ENCODE data around the gene PIEZO1.

The PIEZO1 gene

DNA sequence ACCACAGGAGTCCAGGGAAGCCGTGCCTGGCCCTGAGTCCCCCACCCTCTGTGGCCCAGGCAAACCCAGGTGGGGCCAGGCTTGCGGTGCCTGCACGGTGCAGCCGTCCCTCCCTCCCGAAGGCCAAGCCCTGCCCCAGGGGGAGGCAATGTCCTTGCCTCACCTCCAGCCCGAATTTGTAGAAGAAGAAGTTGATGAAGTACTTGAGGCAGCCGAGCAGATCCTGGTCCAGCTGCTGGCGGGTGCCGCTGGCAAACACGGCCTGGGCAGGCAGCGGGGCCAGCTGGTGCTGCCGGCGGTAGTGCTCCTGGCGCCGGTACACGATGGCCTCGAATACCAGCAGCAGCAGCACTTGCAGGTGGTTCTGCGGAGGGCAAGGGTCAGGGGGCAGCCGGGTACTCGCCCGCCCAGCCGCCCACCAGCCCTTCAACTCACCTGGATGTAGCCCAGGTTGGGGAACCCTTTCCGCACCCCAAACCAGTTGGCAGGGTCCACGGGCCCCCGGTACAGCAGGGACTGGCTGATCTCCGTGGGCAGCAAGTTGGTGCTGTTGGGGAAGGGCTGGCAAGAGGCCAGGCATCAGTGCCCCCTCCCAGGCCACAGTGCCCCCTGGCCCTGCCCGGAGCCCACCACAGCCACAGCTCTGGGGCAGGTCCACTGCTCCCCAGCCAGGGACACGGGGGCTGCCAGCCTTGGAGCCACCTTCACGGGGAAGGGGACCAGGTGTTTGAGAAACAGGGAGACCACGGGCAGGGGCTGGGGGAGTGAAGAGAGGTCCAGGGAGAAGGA lies 52.7 kb downstream of the PIEZO1 start:
- DNase-seq: peak; percentile 23

DNA sequence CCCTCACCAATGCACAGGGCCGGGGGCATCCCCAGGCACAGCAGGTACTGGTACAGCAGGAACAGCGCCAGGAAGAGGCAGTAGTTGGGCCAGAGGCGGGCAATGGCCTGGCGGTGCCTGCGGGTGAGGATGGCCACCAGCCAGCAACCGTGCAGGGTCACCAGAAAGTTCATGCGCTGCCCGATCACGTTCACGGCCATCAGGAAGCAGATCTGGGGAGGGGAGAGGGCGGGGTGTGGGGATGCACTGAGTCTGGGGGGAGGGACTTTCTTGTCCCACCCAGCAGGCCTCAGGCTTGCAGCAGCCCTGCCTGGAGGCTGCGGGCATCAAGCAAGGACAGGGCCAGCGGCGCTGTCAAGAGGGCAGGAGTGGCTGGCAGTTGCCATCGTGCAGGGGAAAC lies 53.3 kb downstream of the PIEZO1 start:
- DNase-seq: no peak

DNA sequence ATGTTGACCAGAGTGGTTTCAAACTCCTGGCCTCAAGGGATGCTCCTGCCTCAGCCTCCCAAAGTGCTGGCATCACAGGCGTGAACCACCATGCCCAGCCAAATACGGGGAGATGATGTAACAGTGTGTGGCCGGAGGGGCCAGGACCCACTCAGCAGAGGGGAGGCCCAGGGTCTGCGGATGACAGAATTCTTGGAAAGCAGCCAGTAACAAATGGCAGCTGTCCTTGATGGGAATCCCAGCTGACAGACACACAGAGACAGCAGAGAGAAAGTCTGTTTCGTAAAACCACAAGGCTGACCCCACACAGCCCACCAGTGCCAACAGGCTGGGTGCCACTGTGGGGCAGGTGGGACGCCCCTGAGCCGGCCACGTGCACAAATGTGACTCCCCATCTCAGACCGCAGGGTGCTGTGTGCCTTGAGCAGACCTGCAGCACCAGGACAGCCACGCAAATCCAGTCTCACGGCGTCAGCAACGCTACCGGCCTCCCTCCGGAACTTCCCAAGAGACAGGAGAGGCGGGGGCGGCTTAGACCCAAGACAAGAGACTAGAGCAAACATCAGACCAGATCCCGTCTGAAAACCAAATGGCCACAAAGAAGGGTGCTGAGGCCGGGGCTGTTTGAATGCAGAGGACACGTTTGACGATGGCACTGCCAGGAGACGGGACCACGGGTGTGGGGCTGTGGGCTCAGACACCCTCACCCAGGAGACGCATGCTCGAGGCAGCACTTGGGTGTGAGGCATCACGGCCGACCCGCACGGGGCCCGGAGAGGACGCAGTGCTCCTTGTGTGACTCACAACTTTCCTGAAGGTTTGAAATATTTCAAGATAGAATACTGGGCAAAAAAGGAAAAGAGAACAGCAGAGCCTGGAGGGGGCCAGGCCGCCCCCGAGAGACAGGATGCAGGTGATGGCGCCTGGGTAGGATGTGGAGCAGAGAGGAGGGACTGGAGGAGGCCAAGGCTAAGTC lies 54.1 kb downstream of the PIEZO1 start:
- no peak for DNase-seq

DNA sequence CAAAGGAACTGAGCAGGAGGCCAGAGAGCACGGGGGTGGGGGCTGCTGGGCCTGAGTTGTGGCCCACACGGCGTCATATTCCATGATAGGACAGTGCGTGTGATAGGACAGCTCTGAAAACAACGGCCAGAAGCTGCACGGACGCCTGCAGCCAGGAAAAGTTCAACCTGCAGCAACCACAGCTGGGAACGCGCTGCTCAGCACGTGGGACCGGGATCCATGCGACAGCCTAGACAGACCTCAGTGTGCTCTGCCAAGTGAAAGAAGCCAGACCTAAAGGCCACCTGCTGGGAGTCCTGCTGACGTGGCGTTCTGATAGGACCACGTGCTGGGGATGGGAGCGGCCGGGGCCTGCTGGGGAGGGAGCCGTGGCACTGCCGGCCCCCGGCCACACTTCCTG lies 57.1 kb downstream of the PIEZO1 start:
- no peak for DNase-seq

DNA sequence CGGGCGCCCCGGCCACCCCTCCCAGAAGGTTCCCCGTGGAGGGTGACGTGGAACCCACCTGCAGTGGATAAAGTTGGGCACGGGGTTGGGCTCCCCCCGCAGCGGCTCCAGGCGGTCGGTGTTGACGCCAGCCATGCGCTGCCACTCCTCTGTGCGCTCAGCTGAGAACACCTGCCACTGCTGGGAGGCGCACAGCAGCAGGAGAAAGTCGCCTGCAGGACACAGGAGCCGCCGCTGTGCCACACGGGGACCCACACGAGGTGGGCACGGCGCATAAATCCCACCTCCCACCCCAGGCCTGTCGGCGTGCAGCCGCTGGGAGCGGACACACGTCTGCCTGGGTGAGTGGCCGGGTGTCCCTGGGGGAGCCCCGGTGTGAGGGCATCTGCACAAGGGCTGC lies 58.0 kb downstream of the PIEZO1 start:
- no peak for DNase-seq

DNA sequence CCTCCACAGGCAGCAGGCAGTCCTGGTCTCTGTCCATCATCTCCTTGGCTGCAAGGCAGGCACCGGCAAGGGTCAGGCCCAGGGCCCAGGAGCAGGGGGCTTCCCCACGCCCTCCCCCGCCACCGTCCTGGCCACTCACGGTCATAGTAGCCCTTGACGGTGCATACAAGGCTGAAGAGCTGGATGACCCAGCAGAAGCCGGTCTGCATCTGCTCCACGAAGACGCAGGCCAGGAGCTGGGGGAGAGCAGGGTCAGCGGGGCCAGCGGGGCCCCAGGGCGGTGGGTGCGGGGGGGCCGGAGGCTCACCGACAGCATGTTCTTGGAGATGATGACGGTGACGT lies 58.6 kb downstream of the PIEZO1 start:
- DNase-seq: no peak

DNA sequence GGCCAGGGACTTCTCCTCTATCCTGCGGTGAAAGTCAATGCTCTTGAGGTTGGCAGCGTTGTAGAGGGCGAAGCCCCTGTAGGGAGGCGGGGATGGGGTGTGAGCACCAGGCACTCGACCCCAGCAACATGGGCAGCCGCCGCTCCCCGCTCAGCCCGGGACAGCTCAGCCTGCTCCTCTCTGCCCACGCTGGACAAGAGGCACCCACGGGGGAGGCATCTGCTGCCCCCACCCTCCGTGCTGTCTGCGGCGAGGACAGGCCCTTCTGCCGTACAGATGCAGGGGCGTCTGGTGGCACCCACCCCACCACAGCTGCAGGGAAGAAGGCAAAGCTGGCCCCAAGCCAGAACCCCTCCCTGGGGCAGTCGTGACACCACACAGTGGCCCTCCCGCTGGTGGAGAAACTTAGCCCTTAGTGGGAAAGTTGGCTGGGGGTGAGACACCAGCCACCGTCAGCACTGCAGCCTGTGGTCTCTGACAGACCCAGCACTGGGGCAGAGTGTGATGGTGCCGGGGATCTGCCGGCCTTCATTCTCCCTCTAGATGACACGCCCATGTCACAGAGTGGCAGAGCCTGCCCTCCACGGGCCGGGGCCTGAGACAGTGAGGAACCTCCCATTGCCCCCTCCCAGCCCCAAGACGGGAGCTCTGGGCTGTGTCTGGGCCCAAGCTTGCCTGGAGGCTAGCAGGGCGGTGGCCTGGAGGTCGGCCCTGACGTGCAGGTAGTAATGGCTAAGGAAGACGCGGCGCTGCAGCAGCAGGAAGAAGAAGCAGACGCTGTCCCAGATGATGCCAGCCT lies 59.2 kb downstream of the PIEZO1 start:
- no peak for DNase-seq

DNA sequence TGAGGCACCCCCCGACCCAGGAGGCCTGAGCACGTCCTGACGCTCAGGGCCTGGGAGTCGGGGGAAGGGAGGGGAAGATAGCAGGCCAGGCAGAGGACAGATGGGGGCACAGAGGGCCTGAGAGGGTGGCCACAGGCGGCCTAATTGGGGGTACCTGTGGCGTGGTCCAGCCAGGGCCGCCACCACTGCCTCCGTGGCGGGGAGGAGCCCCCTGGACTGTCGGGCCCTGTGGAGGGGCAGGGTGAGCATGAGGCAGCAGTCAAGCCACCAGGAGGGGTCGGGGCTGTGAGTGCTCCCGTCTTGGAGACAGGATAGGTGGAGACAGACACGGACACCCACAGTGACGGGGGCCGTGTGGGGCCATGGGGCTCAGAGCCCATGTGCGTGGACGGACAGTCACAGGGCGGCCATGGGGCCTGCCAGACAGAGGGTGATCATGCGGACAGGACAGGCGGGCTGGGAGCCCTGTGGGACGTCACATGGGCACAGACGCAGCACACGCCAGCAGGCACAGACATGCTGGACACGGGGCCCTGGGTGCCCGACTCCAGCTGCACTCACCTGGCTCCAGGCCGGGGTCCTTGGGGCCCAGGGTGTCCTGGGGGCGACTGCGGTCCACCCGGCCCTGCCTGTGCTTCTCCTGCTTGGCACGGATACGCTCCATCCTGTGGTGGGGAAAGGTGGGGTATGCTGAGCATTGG lies 60.0 kb downstream of the PIEZO1 start:
- no peak for DNase-seq

DNA sequence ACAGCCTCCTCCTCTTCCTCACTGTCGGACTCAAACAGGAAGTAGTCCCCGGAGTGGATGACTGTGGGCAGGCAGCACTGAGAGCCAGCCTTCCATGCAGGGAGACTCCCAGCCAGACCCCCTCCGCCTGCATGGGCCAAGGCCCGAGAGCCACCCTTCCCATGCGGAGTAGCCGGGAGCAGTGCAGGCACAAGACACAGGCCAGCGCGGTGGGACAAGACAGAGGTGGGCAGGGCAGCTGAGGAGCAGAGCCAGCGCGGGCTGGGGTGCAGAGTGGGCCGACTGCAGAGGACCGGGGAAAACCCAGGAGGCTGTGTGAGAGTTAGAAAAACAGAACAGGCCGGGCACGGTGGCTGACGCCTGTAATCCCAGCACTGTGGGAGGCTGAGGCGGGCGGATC lies 61.1 kb downstream of the PIEZO1 start:
- DNase-seq: no peak

DNA sequence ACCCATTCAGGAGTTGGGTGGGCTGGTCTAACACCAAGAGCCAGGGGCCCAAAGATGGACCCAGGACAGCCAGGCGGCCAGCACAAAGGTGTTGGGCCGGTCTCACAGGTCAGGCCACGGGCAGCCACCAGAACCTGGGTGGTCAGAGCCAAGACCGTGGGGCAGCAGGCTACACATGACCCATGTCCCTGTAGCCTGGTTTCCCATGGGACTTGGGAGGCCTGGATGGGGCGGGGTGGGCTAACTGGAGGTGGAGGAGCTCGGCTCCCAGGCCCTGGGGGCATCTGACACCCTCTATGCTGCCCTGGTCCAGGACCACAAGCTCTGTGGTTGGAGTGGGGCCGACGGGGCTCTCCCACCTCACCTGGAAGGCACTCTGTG lies 61.5 kb downstream of the PIEZO1 start:
- no peak for DNase-seq

DNA sequence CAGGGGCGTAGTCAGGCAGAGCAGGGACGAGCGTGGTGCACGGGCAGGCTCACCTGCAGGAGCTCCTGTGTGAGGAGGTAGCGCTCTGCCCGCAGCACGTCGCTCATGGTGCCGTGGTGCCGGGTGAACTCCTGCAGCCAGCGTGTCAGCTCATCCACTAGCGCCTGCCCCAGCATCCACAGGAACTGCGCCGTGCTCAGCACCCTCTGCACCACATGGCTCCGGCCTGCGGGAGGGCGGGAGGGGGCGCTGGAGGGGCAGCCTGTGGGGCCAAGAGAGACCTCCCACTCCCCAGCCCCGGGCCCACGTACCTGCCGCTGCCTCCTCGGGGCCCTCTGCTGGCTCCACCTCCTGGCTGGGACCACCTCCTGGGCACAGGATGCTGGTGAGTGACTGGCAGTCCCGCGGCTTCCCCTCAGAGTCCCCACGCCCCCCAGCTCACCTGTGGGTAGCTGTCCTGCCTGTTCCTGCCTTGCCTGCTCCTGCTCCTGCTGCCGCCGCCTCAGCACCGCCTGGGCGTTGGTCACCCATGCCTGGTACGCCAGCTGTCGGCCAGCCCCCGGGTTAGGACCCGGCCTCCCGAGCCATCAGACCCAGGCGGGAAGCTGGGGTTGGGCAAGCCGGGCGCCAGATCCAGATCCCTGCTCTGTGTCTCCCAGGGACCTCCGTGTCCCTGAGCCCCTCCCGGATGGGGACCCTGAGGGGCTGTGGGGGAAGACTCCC lies 62.1 kb downstream of the PIEZO1 start:
- DNase-seq: no peak

DNA sequence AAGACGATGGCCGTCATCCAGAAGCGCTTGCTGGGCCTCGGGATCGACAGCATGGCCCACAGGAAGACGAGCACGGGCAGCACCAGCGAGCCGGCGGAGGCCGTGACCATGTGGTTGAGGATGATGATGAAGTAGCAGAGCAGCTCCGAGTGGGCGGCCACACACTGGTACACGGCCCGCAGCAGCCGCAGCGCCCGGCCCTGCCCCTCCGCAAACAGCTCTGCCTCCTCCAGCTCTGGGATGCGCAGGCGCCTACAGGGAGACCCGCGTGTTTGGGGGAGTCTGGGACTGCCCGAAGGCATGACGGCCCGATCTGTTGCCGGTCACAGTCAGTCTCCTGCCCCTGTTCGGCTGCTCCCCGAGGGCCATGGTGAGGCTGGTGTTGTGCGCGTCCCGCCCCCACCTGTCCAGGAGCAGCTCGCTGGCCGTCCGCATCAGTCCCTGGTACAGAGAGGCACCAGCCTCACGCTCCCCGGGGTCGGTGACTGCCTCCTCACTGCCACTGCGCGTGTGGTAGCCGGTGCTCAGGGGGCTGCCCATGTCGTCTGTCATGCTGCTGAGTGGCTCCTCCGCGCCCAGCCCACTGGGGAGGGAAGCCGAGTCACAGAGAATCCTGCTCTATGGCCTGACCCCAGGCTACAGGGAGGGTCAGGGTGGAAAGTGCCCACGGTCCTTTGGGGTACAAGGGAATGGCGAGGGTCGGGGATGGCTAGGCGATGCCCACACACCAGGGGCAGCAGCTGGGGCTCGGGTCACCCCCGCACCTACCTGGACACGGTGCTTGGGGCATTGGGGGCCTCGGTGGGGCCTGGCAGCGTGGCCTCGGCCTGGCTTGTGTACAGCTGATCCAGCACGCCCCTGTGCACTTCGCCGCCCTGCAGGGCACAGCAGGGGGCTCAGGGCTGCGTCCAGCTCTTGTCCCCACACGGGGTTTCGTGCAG lies 62.9 kb downstream of the PIEZO1 start:
- DNase-seq: no peak

DNA sequence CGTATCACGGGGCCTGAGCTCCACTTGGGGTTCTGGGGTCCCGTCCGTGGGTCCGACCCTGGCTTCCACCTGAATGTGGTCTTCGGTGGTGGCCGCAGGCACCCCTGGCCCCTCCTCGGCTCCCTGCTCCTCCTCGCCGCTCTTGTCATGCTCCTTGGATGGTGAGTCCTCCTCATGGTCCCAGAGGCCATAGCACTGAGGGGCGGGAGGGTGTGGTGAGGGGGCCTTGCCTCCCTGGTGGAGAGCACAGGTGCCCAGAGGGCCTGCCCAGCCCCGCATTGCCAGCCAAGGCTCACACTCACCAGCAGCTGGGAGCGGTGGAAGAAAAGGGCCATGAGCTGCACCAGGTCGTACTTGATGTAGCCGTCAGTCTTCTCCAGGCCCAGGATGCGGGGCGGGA lies 63.8 kb downstream of the PIEZO1 start:
- DNase-seq: no peak

DNA sequence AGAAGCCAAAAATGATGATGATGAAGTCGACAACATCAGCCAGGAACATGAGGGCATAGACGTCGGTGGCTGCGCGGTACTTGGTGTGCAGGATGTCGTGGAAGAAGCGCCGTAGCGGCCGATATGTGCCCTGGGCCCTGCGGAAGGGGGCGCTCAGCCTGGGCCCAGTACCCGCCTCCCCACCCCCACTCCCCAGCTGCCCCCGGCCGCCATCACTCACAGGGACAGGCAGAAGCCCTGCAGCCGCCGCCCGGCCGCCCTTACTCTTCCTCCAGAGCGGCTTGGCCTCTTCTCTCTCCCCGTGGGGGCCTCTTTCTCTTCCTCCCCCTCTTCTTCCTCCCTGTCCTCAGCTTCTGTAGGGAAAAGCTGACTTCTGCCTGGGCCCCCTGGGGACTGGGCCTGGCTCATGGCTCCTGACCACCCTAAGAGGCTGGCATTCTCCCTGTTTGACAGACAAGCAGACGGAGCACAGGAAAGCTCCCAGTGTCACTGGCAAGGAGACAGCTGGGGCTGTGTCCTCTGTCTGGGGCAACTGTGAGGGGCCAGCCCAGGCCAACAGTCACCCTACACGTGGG lies 64.5 kb downstream of the PIEZO1 start:
- DNase-seq: no peak

DNA sequence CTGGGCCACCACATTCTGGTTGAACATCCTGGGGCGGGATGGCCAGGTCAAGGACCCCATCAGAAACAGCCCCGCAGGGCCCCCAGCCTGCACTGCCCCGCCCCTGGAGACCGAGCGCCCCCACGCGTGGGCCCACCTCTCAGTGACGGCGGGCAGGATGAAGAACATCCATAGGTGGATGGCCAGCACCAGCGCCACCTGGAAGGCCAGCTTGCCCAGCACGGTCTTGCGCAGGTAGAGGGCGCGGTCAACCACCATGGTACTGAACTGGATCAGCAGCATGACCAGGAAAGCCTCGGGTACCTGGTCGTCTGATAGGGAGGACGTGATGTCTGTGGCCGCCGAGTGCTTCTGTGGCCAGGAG lies 65.1 kb downstream of the PIEZO1 start:
- no peak for DNase-seq

DNA sequence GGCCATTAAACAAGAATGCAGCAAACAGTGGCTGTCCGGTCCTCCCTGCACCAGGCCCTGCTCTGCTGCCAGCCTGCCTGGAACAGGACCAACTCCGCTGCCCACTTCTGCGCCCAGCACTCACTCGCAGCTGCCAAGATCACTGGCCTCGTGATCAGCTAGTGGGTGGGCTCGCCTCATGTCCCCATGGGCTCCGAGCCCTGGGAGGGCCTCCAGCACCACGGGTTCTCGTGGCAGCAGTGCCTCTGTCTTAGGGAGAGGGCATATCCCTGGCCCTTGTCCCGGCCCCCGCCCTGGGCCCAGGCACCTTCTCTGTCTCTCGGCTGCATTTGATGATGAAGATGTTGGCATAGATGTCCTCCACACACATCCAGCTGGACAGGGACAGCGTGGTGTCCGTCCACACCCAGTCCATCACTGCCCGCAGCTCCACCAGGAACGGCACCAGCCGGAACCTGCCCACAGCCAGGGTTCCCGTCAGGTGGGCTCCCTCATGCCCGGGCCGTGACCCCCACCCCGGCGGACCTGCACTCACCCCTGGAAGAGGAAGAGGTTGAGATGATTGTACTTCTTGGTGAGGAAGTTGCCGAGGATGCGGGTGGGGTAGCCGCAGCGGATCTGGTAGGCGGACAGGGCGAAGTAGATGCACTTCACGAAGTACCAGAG lies 65.6 kb downstream of the PIEZO1 start:
- peak; percentile 34 for DNase-seq

DNA sequence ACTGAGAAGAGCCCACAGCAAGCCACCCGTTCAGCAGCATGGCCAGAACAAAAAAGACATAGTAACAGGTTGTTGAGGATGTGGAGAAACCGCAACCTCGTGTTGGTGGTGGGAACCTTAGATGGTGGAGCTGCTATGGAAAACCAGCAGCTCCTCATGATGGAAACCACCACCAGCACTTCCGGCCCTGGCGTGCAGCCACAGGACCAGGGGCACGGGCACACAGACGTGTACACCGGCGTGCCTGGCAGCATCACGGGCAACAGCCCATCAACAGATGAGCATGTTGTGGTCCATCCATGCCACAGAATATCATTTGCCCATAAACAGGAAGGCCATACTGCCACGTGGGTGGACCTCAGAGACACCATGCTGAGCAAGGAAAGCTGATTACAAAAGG lies 66.8 kb downstream of the PIEZO1 start:
- DNase-seq: no peak

DNA sequence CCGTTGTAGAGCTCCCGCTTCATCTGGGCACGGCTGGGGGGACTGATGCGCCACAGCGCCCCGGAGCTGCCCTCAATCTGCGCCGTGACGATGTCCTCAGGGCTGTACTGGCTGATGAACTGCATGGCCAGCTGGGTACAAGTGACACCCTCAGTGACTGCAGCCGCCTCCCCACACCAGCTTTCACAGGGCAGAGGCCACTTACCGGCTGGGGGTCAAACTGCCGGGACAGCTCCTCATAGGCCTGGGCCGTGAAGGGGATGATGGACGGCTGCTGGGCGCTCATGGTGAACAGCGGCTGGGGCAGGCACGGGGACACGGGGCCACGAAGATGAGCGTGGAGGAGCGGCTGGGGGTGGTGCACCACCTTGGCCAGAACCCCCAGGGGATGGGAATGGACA lies 68.4 kb downstream of the PIEZO1 start:
- DNase-seq: no peak

DNA sequence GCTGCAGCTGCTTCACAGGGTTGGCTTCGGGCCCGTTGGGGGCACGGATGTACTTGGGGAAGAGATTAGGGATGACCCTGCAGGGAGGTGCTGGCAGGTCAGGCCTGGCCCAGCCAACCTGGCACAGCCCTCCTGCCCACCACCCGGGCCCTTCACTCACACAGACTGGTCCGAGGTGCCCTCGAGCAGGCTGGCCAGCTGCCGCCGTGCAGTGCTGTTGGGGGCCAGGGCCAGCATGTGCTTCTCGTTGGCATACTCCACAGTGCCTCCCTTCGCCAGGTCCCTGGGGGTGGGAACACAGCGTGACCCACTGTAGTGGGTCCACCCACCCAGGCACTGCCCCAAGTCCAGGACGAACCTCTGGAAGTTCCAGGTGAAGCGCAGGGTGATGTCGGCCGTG lies 68.8 kb downstream of the PIEZO1 start:
- no peak for DNase-seq

Measured in NCI-H1092 (cell line).